ENCODE data around the gene PYCARD. TPM values are rescaled to one million over a fixed set of nuclear protein-coding genes. Genes with fewer than 3 reads are reported as not detected.

PYCARD gene
- total RNA-seq, 1 experiment from 2014 or later, result 99.4 TPM

- in situ Hi-C loops (cut with HindIII; ENCODE audit: low pct_unique_long_range_greater_than_20kb, low sequenced_read_pairs) (no loop called here), intact Hi-C loops (cut with micrococcal nuclease; ENCODE audit: unreplicated experiment) (loop anchor here (10.0 kb wide), 1 partner anchor 70 kb away; no protein-coding TSS in a partner anchor)
- no peaks in the 10 kb centered on the region for H3K9me3 ChIP-seq (ENCODE audit: control insufficient read depth, insufficient read depth, low read depth, low read length)
- BruUV-seq (replicated peaks), result no TSS peak
- no peak overlapping the region; a peak in 1 of 4 replicates for H3K4me3 ChIP-seq (ENCODE audit: low read depth in 2 of 2, low read length in 2 of 2)
- H3K36me3 ChIP-seq (ENCODE audit: control insufficient read depth, insufficient read depth, low read length), result no peaks in the 10 kb centered on the region; the same call in 1 of the 2 replicates
- no peak overlapping the region for H3K27ac ChIP-seq (ENCODE audit: low read length)
- ChIA-PET POLR2A (no interaction called here), CTCF (interaction anchor here (0.5 to 0.6 kb wide), 3 partner anchors 45 to 652 kb away, joined by 3 to 7 read pairs (median 3); no protein-coding TSS in a partner anchor)
- no peak for DNase-seq (ENCODE audit: low read depth, low spot score)
- peaks cover 7% of the 10 kb centered on the region; the same call in 1 of the 2 replicates for H3K4me1 ChIP-seq (ENCODE audit: control insufficient read depth, insufficient read depth, low read length)
- TF ChIP-seq POLR2AphosphoS5 (IDR thresholded peaks at IDR 0.05; ENCODE audit: low read depth, low read length), result no peak
- no peak for TF ChIP-seq CTCF (IDR thresholded peaks at IDR 0.05)
- TF ChIP-seq TCF7L2 (IDR thresholded peaks at IDR 0.05; ENCODE audit: low read depth, low read length), result no peak
- no peak for TF ChIP-seq SIN3A (IDR thresholded peaks at IDR 0.05; ENCODE audit: borderline replicate concordance, insufficient read depth, low read depth, low read length)
- TF ChIP-seq REST (IDR thresholded peaks at IDR 0.05; ENCODE audit: insufficient read depth in 1 of 2, low read depth in 2 of 2, low read length in 1 of 2), result no peak
- no peaks in the 10 kb centered on the region for H3K27me3 ChIP-seq (ENCODE audit: control insufficient read depth, insufficient read depth, low read length)
- no peak for ATAC-seq
These were observed 12.2 kb upstream of the PYCARD start for GRCh38 chr16:31214708-31215286.

DNA sequence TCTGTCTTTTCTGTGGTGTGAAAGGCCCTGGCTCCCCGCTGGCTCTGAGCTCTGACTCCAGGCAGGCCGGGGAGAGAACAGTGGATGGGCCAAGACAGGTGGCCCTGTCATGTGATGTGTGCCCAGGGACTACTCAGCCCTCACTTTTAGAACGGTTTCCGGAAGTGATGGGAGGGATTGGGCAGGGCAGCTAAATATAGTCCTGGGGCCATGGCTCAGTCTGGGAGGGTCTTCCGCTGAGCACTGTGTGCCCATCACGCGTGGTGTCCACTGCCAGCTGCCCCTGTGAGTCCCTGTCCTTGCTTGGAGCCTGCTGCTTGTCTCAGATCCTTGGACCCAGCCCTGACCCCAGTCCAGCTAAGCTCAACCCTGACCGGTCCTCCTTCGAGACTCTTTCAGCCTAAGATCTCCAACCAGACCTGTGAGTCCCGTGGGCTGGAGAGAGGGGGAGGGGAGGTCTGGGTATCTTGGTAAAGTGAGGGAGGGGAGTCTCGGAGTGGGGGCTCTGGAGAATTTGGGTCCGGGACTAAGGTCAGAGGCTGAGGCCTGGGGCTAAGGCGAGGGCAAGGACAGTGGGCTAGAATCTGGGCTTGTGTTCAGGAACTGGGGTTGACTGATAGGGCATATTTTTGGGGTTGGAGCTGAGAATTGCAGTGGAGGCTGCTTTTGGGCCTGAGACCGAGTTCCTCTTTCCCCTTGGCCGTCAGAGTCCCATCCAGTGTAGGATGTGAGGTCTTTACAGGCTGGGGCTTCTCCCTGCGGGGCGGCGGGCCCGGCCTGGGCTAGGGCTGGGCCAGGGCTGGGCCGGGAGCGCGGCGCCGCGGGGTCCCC lies 11.5 kb upstream of the PYCARD start, which contains the start of gene TRIM72:
TSS of gene TRIM72 (plus strand) at position 243 of the 831 bp plus-strand sequence. CDS start 620 bp downstream, outside the sequence.
- intact Hi-C loops (cut with micrococcal nuclease; ENCODE audit: unreplicated experiment), result loop anchor here (10.0 kb wide), 1 partner anchor 71 kb away; no protein-coding TSS in a partner anchor
- Histone ChIP-seq H3K27ac (ENCODE audit: low read length) (no peak within 1 kb of the TSS), H3K9me3 (ENCODE audit: control insufficient read depth, insufficient read depth, low read depth, low read length) (no peaks in the 10 kb centered on the region), H3K4me1 (ENCODE audit: control insufficient read depth, insufficient read depth, low read length) (peaks cover 7% of the 10 kb centered on the region; the same call in 1 of the 2 replicates), H3K36me3 (ENCODE audit: control insufficient read depth, insufficient read depth, low read length) (no peaks in the 10 kb centered on the region; the same call in 1 of the 2 replicates), H3K4me3 (ENCODE audit: low read depth in 2 of 2, low read length in 2 of 2) (no peak within 1 kb of the TSS), H3K27me3 (ENCODE audit: control insufficient read depth, insufficient read depth, low read length) (no peaks in the 10 kb centered on the region)
- ChIA-PET POLR2A (no interaction called here), CTCF (no interaction called here)
- in situ Hi-C loops (cut with HindIII; ENCODE audit: low pct_unique_long_range_greater_than_20kb, low sequenced_read_pairs), result no loop called here
- ATAC-seq, result no peak
- no TSS peak for BruUV-seq (replicated peaks)
- TF ChIP-seq REST (IDR thresholded peaks at IDR 0.05; ENCODE audit: insufficient read depth in 1 of 2, low read depth in 2 of 2, low read length in 1 of 2), result no peak
- TF ChIP-seq TCF7L2 (IDR thresholded peaks at IDR 0.05; ENCODE audit: low read depth, low read length), result no peak
- TF ChIP-seq POLR2AphosphoS5 (IDR thresholded peaks at IDR 0.05; ENCODE audit: low read depth, low read length), result no peak
- no peak for TF ChIP-seq SIN3A (IDR thresholded peaks at IDR 0.05; ENCODE audit: borderline replicate concordance, insufficient read depth, low read depth, low read length)
- TF ChIP-seq CTCF (IDR thresholded peaks at IDR 0.05), result no peak
- no peak for DNase-seq (ENCODE audit: low read depth, low spot score)

Measured in Panc1 (cell line).